Measurements from ENCODE around the gene PCNX3. TPM values are rescaled to one million over a fixed set of nuclear protein-coding genes. Genes with fewer than 3 reads are reported as not detected.

The PCNX3 gene
- polyA plus RNA-seq, 1 donor from 2014 or later = 7.8 TPM

DNA sequence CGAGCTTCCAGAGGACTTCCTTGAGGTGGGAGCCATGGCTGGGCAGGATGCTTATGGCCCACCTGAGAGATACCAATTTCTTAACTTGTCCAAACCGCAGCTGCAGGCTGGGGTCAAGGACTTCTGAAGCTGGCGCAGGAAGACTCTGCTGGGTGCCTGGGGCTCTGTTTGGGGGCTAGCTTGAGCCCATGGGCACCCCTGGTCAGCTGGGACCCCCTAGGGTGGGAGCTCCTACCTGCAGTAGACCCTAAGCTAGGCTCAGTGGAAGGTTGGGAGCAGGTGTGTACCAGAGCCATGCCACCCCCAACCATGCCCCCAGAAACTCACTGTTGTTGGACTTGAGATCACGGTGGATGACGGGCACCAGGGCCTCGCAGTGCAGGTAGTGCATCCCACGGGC is 2.9 kb upstream of the PCNX3 start:
- H3K4me3 ChIP-seq (ENCODE audit: low read length) = peak overlapping the region; percentile 81
- H3K9me3 ChIP-seq (ENCODE audit: low read length) = no peaks in the 10 kb centered on the region
- H3K9me2 ChIP-seq (ENCODE audit: insufficient read depth, low read length) = no peaks in the 10 kb centered on the region
- H3K79me2 ChIP-seq (replicated peaks; ENCODE audit: insufficient read depth, low read length) = peaks cover 18% of the 10 kb centered on the region
- H3F3A ChIP-seq (ENCODE audit: insufficient read depth, low read length, poor library complexity, severe bottlenecking) = no peaks in the 10 kb centered on the region
- H3K27me3 ChIP-seq (ENCODE audit: insufficient read depth, low read depth, low read length) = no peaks in the 10 kb centered on the region
- no peak overlapping the region for H3K9ac ChIP-seq (ENCODE audit: low read length)
- H3K36me3 ChIP-seq (ENCODE audit: insufficient read depth, low read length) = no peaks in the 10 kb centered on the region
- no peak for TF ChIP-seq POLR2AphosphoS5 (IDR thresholded peaks at IDR 0.05)
- no peak for TF ChIP-seq MXI1 (conservative IDR thresholded peaks at IDR 0.05; ENCODE audit: poor library complexity, severe bottlenecking)
- TF ChIP-seq TAF1 (IDR thresholded peaks at IDR 0.05; ENCODE audit: low read depth) = no peak
- TF ChIP-seq EP300 (conservative IDR thresholded peaks at IDR 0.05; ENCODE audit: poor library complexity, severe bottlenecking) = no peak
- no peak for TF ChIP-seq SMC3 (conservative IDR thresholded peaks at IDR 0.05; ENCODE audit: poor library complexity)
- TF ChIP-seq EZH2 (IDR thresholded peaks at IDR 0.05; ENCODE audit: borderline replicate concordance, insufficient read depth, low read length, poor library complexity, severe bottlenecking) = no peak
- TF ChIP-seq RAD21 (conservative IDR thresholded peaks at IDR 0.05) = no peak
- TF ChIP-seq CTCF (IDR thresholded peaks at IDR 0.05; ENCODE audit: poor library complexity, severe bottlenecking) = no peak
- TF ChIP-seq REST (IDR thresholded peaks at IDR 0.05; ENCODE audit: borderline replicate concordance) = no peak
- no peak overlapping the region for H3K4me2 ChIP-seq (ENCODE audit: low read length)
- no peak overlapping the region for H3K27ac ChIP-seq (ENCODE audit: low read length)
- no peak overlapping the region for H2AFZ ChIP-seq (ENCODE audit: low read depth, low read length)
- H4K20me1 ChIP-seq (ENCODE audit: insufficient read depth) = no peaks in the 10 kb centered on the region

DNA sequence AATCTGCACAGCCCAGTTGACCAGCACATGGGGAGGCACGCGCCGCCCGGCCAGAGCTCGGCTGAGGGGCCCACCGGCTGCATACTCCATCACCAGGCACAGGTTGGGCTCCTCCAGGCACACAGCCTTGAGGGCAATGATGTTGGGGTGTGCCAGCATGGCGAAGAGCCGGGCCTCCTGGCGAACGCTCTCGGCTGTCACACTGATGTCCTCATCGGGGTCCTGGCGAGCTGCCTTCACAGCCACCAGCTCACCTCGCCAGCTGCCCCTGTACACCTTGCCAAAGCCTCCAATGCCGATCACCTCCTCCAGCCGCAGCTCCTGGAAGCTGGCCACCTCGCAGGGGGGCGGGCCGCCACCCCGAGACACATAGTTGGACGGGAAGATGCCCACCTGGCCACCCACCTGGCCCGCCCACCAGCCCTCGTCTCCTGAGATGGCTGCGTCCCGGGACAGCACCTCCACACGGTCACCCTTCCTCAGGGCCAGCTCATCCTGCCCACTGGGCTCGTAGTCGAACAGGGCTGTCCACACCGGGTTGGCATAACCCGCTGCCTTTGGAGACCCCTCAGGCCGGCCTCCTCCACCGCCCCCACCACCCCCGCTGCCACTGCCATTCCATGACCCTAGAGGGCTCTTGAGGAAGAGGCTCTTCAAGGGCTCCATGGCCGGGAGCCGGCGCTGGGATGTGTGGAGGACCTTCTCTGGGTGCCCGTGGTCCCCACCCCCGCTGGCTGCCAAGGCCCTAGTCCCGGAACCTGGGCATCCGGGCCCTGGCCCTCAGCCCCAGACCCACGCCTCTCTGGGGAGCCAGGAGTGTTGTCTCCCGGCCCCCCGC is 2.3 kb upstream of the PCNX3 start:
- Histone ChIP-seq H3K27me3 (ENCODE audit: insufficient read depth, low read depth, low read length) (no peaks in the 10 kb centered on the region), H3F3A (ENCODE audit: insufficient read depth, low read length, poor library complexity, severe bottlenecking) (no peaks in the 10 kb centered on the region), H3K4me2 (ENCODE audit: low read length) (peak overlapping the region; percentile 49), H3K4me3 (ENCODE audit: low read length) (peak overlapping the region; percentile 81), H3K9ac (ENCODE audit: low read length) (peak overlapping the region; percentile 76), H3K36me3 (ENCODE audit: insufficient read depth, low read length) (no peaks in the 10 kb centered on the region), H3K9me3 (ENCODE audit: low read length) (no peaks in the 10 kb centered on the region), H2AFZ (ENCODE audit: low read depth, low read length) (no peak overlapping the region), H3K9me2 (ENCODE audit: insufficient read depth, low read length) (no peaks in the 10 kb centered on the region), H3K79me2 (replicated peaks; ENCODE audit: insufficient read depth, low read length) (peaks cover 18% of the 10 kb centered on the region), H3K27ac (ENCODE audit: low read length) (peak overlapping the region; percentile 66), H4K20me1 (ENCODE audit: insufficient read depth) (no peaks in the 10 kb centered on the region)
- TF ChIP-seq REST (IDR thresholded peaks at IDR 0.05; ENCODE audit: borderline replicate concordance) (no peak), SMC3 (conservative IDR thresholded peaks at IDR 0.05; ENCODE audit: poor library complexity) (no peak), TAF1 (IDR thresholded peaks at IDR 0.05; ENCODE audit: low read depth) (no peak), MXI1 (conservative IDR thresholded peaks at IDR 0.05; ENCODE audit: poor library complexity, severe bottlenecking) (no peak), RAD21 (conservative IDR thresholded peaks at IDR 0.05) (no peak), CTCF (IDR thresholded peaks at IDR 0.05; ENCODE audit: poor library complexity, severe bottlenecking) (no peak), POLR2AphosphoS5 (IDR thresholded peaks at IDR 0.05) (no peak), EP300 (conservative IDR thresholded peaks at IDR 0.05; ENCODE audit: poor library complexity, severe bottlenecking) (no peak), EZH2 (IDR thresholded peaks at IDR 0.05; ENCODE audit: borderline replicate concordance, insufficient read depth, low read length, poor library complexity, severe bottlenecking) (no peak)
